ENCODE data around the gene ZBTB16. TPM values are rescaled to one million over a fixed set of nuclear protein-coding genes. Genes with fewer than 3 reads are reported as not detected.

The ZBTB16 gene
- polyA plus RNA-seq, 1 donor from 2014 or later, result 0.45 TPM

GRCh38 chr11:114097832-114098231, 38.3 kb downstream of the ZBTB16 start:
- Histone ChIP-seq H3K27ac (ENCODE audit: low read length) (no peak overlapping the region), H3K9me3 (ENCODE audit: low read length) (no peaks in the 10 kb centered on the region), H3K4me2 (ENCODE audit: low read length) (no peak overlapping the region), H3K36me3 (ENCODE audit: insufficient read depth, low read length) (no peaks in the 10 kb centered on the region), H3K9ac (ENCODE audit: low read length) (no peak overlapping the region), H3F3A (ENCODE audit: insufficient read depth, low read length, poor library complexity, severe bottlenecking) (no peaks in the 10 kb centered on the region), H3K4me3 (ENCODE audit: low read length) (no peak overlapping the region), H3K79me2 (replicated peaks; ENCODE audit: insufficient read depth, low read length) (peaks cover 75% of the 10 kb centered on the region), H3K27me3 (ENCODE audit: insufficient read depth, low read depth, low read length) (no peaks in the 10 kb centered on the region), H2AFZ (ENCODE audit: low read depth, low read length) (no peak overlapping the region), H3K9me2 (ENCODE audit: insufficient read depth, low read length) (no peaks in the 10 kb centered on the region), H4K20me1 (ENCODE audit: insufficient read depth) (no peaks in the 10 kb centered on the region)
- TF ChIP-seq, protein P1, sequence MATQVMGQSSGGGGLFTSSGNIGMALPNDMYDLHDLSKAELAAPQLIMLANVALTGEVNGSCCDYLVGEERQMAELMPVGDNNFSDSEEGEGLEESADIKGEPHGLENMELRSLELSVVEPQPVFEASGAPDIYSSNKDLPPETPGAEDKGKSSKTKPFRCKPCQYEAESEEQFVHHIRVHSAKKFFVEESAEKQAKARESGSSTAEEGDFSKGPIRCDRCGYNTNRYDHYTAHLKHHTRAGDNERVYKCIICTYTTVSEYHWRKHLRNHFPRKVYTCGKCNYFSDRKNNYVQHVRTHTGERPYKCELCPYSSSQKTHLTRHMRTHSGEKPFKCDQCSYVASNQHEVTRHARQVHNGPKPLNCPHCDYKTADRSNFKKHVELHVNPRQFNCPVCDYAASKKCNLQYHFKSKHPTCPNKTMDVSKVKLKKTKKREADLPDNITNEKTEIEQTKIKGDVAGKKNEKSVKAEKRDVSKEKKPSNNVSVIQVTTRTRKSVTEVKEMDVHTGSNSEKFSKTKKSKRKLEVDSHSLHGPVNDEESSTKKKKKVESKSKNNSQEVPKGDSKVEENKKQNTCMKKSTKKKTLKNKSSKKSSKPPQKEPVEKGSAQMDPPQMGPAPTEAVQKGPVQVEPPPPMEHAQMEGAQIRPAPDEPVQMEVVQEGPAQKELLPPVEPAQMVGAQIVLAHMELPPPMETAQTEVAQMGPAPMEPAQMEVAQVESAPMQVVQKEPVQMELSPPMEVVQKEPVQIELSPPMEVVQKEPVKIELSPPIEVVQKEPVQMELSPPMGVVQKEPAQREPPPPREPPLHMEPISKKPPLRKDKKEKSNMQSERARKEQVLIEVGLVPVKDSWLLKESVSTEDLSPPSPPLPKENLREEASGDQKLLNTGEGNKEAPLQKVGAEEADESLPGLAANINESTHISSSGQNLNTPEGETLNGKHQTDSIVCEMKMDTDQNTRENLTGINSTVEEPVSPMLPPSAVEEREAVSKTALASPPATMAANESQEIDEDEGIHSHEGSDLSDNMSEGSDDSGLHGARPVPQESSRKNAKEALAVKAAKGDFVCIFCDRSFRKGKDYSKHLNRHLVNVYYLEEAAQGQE (IDR thresholded peaks at IDR 0.05; ENCODE audit: borderline replicate concordance), result no peak
- TF ChIP-seq RAD21 (conservative IDR thresholded peaks at IDR 0.05) (no peak), EP300 (conservative IDR thresholded peaks at IDR 0.05; ENCODE audit: poor library complexity, severe bottlenecking) (no peak), SMC3 (conservative IDR thresholded peaks at IDR 0.05; ENCODE audit: poor library complexity) (no peak), TAF1 (IDR thresholded peaks at IDR 0.05; ENCODE audit: low read depth) (no peak), POLR2AphosphoS5 (IDR thresholded peaks at IDR 0.05) (no peak), MXI1 (conservative IDR thresholded peaks at IDR 0.05; ENCODE audit: poor library complexity, severe bottlenecking) (no peak), EZH2 (IDR thresholded peaks at IDR 0.05; ENCODE audit: borderline replicate concordance, insufficient read depth, low read length, poor library complexity, severe bottlenecking) (no peak)
- TF ChIP-seq, protein P2, sequence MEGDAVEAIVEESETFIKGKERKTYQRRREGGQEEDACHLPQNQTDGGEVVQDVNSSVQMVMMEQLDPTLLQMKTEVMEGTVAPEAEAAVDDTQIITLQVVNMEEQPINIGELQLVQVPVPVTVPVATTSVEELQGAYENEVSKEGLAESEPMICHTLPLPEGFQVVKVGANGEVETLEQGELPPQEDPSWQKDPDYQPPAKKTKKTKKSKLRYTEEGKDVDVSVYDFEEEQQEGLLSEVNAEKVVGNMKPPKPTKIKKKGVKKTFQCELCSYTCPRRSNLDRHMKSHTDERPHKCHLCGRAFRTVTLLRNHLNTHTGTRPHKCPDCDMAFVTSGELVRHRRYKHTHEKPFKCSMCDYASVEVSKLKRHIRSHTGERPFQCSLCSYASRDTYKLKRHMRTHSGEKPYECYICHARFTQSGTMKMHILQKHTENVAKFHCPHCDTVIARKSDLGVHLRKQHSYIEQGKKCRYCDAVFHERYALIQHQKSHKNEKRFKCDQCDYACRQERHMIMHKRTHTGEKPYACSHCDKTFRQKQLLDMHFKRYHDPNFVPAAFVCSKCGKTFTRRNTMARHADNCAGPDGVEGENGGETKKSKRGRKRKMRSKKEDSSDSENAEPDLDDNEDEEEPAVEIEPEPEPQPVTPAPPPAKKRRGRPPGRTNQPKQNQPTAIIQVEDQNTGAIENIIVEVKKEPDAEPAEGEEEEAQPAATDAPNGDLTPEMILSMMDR (IDR thresholded peaks at IDR 0.05; ENCODE audit: poor library complexity, severe bottlenecking), result no peak

- no peak overlapping the region for H3K9ac ChIP-seq (ENCODE audit: low read length)
- TF ChIP-seq POLR2AphosphoS5 (IDR thresholded peaks at IDR 0.05), result no peak
- TF ChIP-seq MXI1 (conservative IDR thresholded peaks at IDR 0.05; ENCODE audit: poor library complexity, severe bottlenecking), result no peak
- TF ChIP-seq EZH2 (IDR thresholded peaks at IDR 0.05; ENCODE audit: borderline replicate concordance, insufficient read depth, low read length, poor library complexity, severe bottlenecking), result no peak
- TF ChIP-seq, protein P2 (IDR thresholded peaks at IDR 0.05; ENCODE audit: poor library complexity, severe bottlenecking), result no peak
- TF ChIP-seq, protein P1 (IDR thresholded peaks at IDR 0.05; ENCODE audit: borderline replicate concordance), result no peak
- no peak for TF ChIP-seq EP300 (conservative IDR thresholded peaks at IDR 0.05; ENCODE audit: poor library complexity, severe bottlenecking)
- no peak for TF ChIP-seq RAD21 (conservative IDR thresholded peaks at IDR 0.05)
- no peak for TF ChIP-seq TAF1 (IDR thresholded peaks at IDR 0.05; ENCODE audit: low read depth)
- no peak for TF ChIP-seq SMC3 (conservative IDR thresholded peaks at IDR 0.05; ENCODE audit: poor library complexity)
- H3K36me3 ChIP-seq (ENCODE audit: insufficient read depth, low read length), result no peaks in the 10 kb centered on the region
- H4K20me1 ChIP-seq (ENCODE audit: insufficient read depth), result no peaks in the 10 kb centered on the region
- H3K4me2 ChIP-seq (ENCODE audit: low read length), result no peak overlapping the region
- no peaks in the 10 kb centered on the region for H3F3A ChIP-seq (ENCODE audit: insufficient read depth, low read length, poor library complexity, severe bottlenecking)
- no peak overlapping the region for H2AFZ ChIP-seq (ENCODE audit: low read depth, low read length)
- no peaks in the 10 kb centered on the region for H3K9me3 ChIP-seq (ENCODE audit: low read length)
- H3K27ac ChIP-seq (ENCODE audit: low read length), result no peak overlapping the region
- no peaks in the 10 kb centered on the region for H3K27me3 ChIP-seq (ENCODE audit: insufficient read depth, low read depth, low read length)
- H3K9me2 ChIP-seq (ENCODE audit: insufficient read depth, low read length), result no peaks in the 10 kb centered on the region
- peaks cover 76% of the 10 kb centered on the region for H3K79me2 ChIP-seq (replicated peaks; ENCODE audit: insufficient read depth, low read length)
- H3K4me3 ChIP-seq (ENCODE audit: low read length), result no peak overlapping the region
Measured at GRCh38 chr11:114098927-114099326, 39.4 kb downstream of the ZBTB16 start.
